ENCODE results near the gene CACTIN.
"Not testable (repeated sequence)": the region's sequence is repeated elsewhere in the genome, so short reads cannot be mapped to it uniquely, and the experiment has no call there.

CACTIN gene

DNA sequence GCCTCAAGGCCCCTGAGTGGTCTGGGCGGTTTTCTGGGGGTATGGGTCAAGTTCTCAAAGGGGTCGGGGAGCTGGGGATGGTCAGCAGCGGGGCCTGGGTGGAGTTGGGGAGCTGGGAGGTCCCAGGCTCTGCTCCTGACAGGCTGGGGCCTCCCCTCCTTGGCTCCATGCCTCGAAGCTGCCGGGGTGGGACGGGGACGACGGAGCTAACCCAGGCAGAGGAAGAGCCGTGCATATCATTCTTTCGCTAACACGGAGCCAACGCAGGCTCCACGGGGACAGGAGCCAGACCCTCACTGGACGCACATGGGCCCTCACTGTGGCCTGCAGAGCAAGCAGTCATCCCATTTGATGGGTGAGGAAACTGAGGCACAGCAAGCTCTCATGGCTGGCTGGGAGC, 25.8 kb upstream of the CACTIN start:
- DNase-seq (ENCODE audit: low read depth) = no peak
- H3K4me3 ChIP-seq (ENCODE audit: control insufficient read depth, low read depth, low read length) = no peak overlapping the region
- TF ChIP-seq, protein P1, sequence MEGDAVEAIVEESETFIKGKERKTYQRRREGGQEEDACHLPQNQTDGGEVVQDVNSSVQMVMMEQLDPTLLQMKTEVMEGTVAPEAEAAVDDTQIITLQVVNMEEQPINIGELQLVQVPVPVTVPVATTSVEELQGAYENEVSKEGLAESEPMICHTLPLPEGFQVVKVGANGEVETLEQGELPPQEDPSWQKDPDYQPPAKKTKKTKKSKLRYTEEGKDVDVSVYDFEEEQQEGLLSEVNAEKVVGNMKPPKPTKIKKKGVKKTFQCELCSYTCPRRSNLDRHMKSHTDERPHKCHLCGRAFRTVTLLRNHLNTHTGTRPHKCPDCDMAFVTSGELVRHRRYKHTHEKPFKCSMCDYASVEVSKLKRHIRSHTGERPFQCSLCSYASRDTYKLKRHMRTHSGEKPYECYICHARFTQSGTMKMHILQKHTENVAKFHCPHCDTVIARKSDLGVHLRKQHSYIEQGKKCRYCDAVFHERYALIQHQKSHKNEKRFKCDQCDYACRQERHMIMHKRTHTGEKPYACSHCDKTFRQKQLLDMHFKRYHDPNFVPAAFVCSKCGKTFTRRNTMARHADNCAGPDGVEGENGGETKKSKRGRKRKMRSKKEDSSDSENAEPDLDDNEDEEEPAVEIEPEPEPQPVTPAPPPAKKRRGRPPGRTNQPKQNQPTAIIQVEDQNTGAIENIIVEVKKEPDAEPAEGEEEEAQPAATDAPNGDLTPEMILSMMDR (conservative IDR thresholded peaks at IDR 0.05; ENCODE audit: control insufficient read depth, insufficient read depth, low read depth, low read length) = no peak

DNA sequence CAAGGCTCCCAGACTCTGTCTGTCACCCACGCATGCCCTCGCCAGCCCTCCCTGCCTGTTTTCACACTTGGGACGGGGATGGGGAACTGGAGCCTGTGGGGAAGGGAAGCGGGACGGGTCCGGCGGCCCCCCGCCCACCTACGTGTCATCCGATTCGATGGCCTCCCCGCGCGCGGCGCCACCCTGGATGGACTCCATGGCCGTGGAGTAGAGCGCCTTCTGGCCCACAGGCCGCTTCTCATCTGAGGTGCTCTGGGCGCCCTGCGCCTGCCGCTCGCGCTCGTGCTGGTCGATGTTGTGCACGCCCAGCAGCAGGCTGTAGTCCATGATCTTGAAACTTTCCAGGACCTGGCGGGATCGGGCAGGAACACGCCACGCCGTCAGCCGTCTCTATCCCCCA, 25.1 kb upstream of the CACTIN start:
- TF ChIP-seq, protein P1 (conservative IDR thresholded peaks at IDR 0.05; ENCODE audit: control insufficient read depth, insufficient read depth, low read depth, low read length) = no peak
- no peak overlapping the region for H3K4me3 ChIP-seq (ENCODE audit: control insufficient read depth, low read depth, low read length)
- DNase-seq (ENCODE audit: low read depth) = no peak

DNA sequence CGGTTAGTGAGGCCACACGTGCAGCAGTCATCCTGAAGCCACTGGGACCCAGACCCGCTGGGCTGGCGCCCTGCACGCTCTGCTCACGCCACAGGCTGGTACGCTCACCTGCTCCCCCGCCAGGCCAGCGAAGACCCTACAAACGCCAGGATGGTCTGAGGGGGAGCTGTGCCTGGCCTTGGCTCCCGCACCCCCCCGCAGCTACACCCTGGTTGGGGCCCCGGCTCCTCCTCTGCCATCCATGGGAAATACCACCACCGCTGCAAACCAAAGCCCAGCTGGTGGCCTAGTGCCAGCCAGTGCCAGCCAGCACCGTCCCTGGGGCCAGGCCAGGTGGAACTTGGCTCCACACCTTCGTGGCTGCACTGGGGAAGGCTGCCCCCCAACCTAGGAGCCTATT, 23.3 kb upstream of the CACTIN start:
- DNase-seq (ENCODE audit: low read depth) = no peak
- TF ChIP-seq, protein P1 (conservative IDR thresholded peaks at IDR 0.05; ENCODE audit: control insufficient read depth, insufficient read depth, low read depth, low read length) = no peak
- no peak overlapping the region for H3K4me3 ChIP-seq (ENCODE audit: control insufficient read depth, low read depth, low read length)

DNA sequence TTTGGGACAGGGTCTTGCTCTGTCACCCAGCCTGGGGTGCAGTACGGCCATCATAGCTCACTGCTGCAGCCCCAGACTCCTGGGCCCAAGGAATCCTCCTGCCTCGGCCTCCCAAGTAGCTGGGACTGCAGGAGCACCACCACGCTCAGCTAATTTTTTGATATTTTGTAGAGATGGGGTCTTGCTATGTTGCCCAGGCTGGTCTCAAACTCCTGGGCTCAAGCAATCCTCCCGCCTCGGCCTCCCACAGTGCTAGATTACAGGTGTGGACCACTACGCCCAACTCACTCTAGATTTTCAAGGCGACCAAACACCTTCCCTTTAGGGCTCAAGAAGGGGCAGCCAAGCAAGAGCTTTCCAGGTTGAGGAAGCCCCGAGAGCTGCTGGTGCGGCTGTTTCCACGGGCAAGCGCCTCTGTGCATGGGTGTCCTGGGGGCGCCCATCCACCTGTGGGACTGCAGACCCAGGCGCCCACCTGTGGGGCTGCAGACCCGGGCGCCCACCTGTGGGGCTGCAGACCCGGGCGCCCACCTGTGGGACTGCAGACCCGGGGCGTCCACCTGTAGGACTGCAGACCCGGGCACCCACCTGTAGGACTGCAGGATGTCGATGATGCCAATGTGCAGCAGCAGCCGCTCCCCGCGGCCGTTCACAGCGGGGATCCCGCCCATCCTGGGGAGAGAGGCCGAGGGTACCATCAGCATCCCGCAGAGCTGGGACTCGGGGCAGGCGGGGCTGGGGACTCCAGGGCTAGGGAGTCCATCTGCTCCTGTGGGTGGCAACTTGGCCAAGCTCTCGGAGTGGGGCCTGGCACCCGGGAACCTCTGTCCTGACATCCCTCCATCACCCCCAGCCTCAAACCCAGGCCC, 21.7 kb upstream of the CACTIN start:
- TF ChIP-seq, protein P1 (conservative IDR thresholded peaks at IDR 0.05; ENCODE audit: control insufficient read depth, insufficient read depth, low read depth, low read length) = no peak
- H3K4me3 ChIP-seq (ENCODE audit: control insufficient read depth, low read depth, low read length) = no peak overlapping the region
- DNase-seq (ENCODE audit: low read depth) = no peak

GRCh38 chr19:3647102-3647501, 20.5 kb upstream of the CACTIN start:
- not testable (repeated sequence) for DNase-seq (ENCODE audit: low read depth); H3K4me3 ChIP-seq (ENCODE audit: control insufficient read depth, low read depth, low read length)

GRCh38 chr19:3646336-3647092, 19.9 kb upstream of the CACTIN start:
- TF ChIP-seq, protein P1 (conservative IDR thresholded peaks at IDR 0.05; ENCODE audit: control insufficient read depth, insufficient read depth, low read depth, low read length) = no peak
- no peak overlapping the region for H3K4me3 ChIP-seq (ENCODE audit: control insufficient read depth, low read depth, low read length)
- DNase-seq (ENCODE audit: low read depth) = no peak

DNA sequence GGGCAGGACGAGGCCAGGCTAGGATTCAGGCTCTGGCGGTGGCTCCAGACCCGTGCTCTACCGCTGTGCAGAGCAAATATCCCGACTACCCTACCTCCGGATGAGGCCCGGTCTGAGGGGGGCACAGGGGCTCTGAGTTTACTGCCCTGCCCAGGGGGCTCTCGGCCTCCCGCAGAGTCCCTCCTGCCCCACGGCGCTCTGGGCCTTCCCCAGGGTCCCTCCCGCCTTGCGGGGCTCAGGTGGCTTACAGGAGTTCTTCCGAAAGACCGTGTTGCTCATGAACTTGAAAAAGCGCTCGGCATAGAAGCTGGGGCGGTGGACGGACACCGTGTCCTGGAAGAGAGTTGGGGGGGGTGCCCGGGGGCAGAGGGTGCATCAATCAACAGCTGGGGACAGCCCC, 19.1 kb upstream of the CACTIN start:
- H3K4me3 ChIP-seq (ENCODE audit: control insufficient read depth, low read depth, low read length) = no peak overlapping the region
- DNase-seq (ENCODE audit: low read depth) = no peak
- TF ChIP-seq, protein P1 (conservative IDR thresholded peaks at IDR 0.05; ENCODE audit: control insufficient read depth, insufficient read depth, low read depth, low read length) = no peak

All from fibroblast of mammary gland (primary cell).